GM19438 (cell line): Measurements from ENCODE around the gene ZDHHC7.

ENCODE experiments used
- ATAC-seq: cut with Tn5 transposase; IDR thresholded peaks from one replicate; pipeline ENCODE4 v1.9.1; 2021; ENCODE audit warnings: low read depth; ENCODE audit not compliant: unreplicated experiment

The ZDHHC7 gene

GRCh38 chr16:84970447-84971127 lies 40.7 kb downstream of the ZDHHC7 start:
- ATAC-seq, result no peak

DNA sequence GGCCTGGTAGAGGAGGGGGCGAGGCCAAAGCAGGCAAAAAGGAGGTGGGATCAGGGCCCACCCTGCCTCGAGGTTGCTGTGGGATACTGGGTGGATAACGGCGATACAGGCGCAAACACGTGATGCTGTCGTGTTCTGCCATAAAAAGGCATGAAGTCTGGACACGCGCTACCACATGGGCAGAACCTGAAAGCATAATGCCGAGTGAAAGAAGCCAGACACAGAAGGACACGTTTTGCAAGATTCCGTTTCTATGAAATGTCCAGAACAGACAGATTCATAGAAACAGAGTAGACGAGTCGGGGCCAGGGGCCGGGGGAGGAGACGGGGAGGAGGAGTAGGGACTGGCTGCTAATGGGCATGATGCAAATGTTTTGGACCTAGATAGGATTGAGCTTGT lies 43.5 kb downstream of the ZDHHC7 start:
- no peak for ATAC-seq

GRCh38 chr16:84965428-84966415 lies 45.6 kb downstream of the ZDHHC7 start:
- no peak for ATAC-seq

DNA sequence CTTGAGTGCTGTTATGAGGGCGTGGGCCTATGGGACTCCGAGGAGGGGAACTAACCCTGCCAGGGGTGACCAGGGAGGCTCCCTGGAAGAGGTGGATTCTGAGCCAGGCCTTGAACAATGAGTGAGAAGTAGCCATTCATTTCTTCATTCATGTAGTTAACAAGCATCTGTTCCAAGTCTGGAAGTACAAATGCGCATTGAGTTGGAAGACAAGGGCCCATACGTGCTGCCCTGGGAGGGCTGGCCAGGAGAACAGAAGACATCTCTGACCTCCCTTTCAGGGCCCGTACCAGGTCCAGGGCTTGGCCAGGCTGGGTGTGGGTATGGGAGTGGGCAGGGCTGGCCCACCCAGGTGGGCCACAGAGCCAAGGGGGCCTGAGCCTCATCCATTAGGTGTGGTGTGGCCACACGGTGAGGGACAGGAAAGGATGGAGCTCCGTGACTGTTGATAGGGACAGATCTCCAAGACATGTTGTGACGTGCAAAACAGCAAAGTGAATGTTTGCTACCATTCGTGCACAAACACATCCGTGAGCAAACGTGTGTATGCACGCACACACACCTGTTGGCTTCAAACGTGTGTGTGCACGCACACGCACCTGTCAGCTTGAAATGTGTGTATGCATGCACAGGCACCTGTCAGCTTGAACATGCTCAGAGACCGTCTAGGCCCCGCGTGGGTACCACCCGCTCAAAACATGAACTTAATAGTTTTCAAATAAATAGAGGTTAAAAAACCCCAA lies 46.8 kb downstream of the ZDHHC7 start:
- no peak for ATAC-seq

GRCh38 chr16:84963066-84963465 lies 48.3 kb downstream of the ZDHHC7 start:
- ATAC-seq, result no peak

GRCh38 chr16:84960942-84961341 lies 50.4 kb downstream of the ZDHHC7 start:
- no peak for ATAC-seq

DNA sequence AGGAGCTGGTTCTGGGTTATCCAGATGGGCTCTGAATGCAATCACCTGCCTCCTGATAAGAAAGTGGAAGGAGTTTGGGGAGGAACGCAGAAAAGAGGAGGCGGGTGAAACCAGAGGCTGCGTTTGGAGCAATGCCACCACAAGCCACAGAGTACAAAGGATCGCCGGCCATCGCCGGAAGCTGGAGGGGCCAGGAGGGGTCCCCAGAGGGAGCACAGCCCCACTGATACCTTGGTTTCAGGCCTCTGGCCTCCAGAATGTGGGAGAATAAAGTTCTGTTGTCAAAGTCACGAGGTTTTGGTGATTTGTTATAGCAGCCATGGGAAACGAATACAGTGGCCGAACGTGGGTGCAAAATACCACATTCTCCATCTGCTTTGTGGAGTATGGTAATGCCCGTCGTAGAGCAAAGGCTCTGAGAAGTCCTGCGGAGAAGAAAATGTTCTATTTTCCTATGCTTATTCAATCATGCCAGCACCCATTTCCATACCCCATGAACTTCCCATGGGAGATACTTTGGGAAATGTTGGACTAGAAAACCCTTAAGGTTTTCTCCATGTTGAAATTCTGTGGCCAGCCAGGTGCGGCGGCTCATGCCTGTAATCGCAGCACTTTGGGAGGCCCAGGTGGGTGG lies 51.4 kb downstream of the ZDHHC7 start:
- no peak for ATAC-seq

DNA sequence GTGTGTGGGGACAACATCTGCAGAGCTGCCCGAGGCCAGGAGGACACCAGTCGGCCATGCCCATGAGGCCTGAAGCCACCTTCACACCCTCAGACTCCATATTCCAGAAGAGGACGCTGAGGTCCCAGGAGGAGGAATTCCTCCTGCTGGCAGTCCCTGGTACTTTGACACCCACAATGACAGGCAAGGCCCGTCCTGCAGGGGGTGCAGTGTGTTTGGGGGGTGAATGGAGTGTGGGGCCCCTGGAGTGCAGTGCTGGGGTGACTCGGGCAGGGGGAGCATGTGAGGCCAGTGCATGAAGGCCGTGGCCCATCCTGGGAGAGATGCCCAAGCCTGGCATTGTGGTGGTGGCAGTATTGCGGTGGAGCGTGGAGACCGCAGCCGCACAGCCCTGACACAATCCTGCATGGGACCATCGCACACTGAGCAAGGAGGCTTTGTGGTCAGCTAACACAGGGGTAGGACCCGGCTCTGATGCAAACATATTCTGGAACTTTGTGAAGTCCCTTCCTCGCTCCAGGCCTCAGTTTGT lies 52.2 kb downstream of the ZDHHC7 start:
- ATAC-seq, result no peak

- ATAC-seq, result no peak
Measured at GRCh38 chr16:84957792-84958191, 53.5 kb downstream of the ZDHHC7 start.

DNA sequence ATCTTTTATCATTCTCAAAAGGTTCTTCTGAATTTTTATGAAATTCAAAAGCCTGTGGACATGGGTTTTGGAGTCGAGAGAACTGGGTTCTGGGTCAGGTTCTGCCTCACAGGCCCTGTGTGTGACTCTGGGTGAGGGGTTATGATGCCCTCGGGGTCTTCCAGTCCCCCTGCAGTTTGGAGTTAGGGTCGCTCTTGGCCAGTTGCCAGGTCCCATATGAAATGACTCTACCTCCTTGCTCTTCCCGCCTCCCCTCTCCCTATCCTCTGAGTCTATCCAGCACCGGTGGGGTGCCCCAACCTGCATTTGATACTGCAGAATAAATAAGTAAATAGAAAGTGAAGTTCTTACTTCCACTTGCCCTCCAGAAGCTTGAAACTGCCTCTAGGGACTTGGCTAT lies 54.1 kb downstream of the ZDHHC7 start:
- no peak for ATAC-seq

- ATAC-seq, result no peak
Measured at GRCh38 chr16:84955427-84955826, 55.9 kb downstream of the ZDHHC7 start.

DNA sequence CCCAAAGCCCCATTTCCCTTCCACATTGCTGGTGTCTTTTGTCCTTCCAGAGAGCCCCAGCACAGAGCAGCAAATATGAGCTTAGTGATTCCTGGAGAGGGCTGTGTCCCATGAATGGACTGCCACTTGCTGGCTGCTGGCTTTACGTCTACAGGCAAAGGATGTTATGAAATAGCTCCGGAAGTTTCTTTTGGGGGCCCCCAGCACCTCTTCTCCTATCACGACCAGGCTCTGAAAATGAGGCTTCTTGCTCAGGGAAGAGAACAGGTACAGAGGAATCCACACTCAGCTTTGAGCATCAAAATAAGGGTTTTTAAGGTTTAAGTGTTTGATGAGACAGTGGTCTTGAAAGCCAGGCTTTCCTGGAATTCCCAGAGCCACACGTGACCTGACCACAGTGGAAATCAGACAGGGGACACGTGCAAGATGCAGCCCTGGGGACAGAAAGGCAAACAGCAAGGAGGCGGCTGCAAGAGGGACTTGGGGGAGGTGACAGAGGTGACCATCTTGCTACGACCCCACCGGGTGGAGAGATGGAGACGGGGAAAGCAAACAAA lies 58.1 kb downstream of the ZDHHC7 start:
- no peak for ATAC-seq

DNA sequence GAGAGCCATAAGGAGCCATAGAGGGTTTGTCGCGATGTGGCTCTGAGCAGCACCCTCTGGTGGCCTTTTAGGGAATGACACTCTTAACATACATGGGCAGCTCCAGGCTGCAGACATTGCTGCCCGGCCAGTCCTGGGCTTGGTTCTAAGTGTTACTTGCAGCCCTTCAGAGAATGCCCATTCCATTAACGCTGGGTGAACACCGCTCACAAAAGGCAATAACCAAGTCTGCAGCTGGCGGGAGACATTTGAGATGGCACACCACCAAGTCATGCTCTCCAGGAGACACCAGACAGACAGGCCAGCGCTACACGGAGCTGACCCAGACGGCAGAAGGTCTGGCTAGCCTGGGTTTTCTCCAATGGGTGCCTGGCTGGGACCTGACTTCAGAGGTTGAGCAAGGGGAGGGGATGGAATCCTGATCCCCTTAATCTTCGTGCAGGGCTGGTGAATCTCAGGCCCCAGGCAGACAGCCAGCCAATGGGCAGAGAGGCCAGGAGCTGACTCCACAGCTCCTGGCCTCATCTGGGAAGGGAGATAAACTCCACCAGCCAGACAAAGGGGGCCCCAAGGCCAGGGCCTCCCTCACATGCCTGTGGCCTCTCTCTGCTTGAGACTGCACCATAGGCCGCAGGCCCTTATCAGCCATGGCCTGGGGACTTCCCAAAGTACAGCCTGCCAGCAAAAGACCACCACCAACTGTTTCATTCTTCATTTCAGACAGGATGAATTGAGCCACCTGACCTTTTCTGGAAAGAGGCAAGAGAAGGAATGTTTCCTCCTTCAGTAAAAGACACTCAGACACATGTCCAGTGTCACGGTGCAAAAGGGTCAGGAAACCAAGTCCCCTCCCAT lies 58.8 kb downstream of the ZDHHC7 start:
- ATAC-seq, result peak; percentile 66

- ATAC-seq, result no peak
Measured at GRCh38 chr16:84950906-84951305, 60.4 kb downstream of the ZDHHC7 start.

DNA sequence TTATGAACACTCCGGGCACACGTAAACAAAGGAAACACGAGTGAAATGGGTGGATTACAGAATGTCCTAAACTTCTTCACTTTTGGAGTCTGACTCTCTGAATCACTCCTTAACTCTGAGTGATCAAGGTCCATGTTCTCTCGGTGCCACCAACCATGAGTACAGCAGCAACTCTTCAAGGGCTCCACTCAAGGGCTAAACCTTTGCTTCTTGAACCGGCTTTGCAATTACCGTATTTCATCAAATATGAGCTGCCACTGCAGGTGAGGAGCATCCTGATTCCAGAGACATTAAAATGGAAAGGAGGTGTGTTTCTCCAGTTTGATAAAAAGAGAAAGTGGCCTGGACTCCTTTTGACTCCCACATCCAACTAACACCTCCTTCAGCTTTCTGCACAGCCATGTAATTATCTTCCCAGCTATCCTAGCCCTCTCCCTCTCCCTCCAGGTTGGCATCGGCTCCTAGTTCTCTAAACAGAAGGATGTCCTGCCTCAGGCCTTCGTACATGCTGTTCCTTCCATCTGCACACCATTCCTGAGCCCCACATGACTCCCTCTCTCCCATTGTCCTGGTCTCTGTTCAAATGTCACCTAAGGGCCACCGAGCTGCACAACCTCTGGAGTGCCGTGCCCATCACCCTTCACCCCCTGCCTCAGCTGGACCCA lies 61.4 kb downstream of the ZDHHC7 start:
- ATAC-seq, result no peak

DNA sequence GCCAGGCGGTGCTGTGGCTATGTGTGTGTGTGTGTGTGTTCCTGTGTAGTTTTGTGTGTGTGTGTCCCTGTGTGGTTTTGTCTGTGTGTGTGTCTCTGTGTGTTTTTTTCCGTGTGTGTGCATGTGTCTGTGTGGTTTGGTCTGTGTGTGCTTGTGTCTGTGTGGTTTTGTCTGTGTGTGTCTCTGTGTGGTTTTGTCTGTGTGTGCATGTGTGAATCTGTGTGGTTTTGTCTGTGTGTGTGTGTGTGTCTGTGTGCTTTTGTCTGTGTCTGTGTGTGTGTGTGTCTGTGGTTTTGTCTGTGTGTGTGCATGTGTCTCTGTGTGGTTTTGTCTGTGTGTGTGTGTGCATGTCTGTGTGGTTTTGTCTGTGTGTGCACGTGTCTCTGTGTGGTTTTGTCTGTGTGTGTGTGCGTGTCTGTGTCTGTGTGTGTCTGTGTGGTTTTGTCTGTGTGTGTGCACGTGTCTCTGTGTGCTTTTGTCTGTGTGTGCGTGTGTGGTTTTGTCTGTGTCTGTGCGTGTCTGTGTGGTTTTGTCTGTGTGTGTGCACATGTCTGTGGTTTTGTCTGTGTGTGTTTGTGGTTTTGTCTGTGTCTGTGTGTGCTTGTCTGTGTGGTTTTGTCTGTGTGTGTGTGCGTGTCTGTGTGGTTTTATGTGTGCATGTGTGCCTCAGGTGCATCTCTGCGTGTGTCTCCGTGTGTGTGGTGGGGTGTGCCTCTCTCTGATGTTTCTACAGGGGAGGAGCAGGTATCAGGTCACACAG lies 62.3 kb downstream of the ZDHHC7 start:
- no peak for ATAC-seq

DNA sequence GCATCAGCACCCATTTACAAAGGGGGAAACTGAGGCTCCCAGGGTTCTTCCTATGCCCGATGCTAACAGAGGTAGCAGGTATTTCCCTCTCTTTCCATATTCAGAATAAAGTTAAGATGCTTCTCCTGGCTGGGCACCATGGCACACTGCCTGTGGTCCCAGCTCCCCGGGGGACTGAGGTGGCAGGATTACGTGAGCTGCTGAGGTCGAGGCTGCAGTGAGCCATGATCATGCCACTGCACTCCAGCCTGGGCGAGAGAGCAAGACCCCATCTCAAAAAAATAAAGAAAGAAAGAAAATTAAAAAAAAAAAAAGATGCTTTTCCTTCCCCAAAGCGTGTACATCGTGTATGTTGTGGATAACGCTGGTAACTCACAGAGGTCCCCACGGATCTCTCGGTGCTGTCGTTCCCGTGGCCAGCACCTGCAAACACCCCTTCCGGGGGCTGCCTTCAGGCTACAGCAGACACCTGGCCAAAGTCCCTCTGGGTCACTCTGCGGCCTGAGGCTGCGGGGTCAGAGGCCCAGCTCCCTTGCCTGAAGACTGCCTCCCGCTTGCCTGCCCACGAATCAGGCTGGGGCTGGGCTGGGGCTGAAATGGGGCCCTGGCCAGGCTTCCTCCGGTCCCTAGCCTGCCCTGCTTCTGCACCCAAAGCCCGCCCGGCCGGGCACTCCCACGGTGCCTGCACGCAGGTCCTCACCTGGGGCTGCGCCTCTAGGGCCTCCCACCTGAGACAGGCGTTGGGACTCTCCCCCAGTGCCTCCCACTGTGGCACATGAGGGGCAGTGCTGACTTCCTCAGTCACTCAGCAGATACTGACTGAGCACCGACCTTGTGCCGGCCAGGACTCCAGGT lies 63.1 kb downstream of the ZDHHC7 start:
- no peak for ATAC-seq
